Progenitor cell of endocrine pancreas (in vitro differentiated cells): ENCODE data around the gene CCL5. TPM values are rescaled to one million over a fixed set of nuclear protein-coding genes. Genes with fewer than 3 reads are reported as not detected.

Experiments
- DNase-seq: peaks from one replicate; pipeline ENCODE4 v3.0.0; 2021; ENCODE audit warnings: low spot score; ENCODE audit not compliant: unreplicated experiment
- H3K27ac Mint-ChIP-seq: 2 replicates; pipeline ENCODE4 v1.8.0; 2021; ENCODE audit warnings: mild to moderate bottlenecking, moderate library complexity, mixed read lengths
- H3K27me3 Mint-ChIP-seq: 2 replicates; pipeline ENCODE4 v1.8.0; 2021; ENCODE audit warnings: mixed read lengths
- H3K36me3 Mint-ChIP-seq: 2 replicates; pipeline ENCODE4 v1.8.0; 2022; ENCODE audit warnings: mixed read lengths; ENCODE audit not compliant: insufficient read depth
- H3K4me1 Mint-ChIP-seq: 2 replicates; pipeline ENCODE4 v1.8.0; 2021; ENCODE audit warnings: low read depth, mixed read lengths
- H3K4me3 Mint-ChIP-seq: 2 replicates; pipeline ENCODE4 v1.8.0; 2021; ENCODE audit warnings: low read depth, mild to moderate bottlenecking, moderate library complexity, mixed read lengths
- H3K9me3 Mint-ChIP-seq: 2 replicates; pipeline ENCODE4 v1.8.0; 2021; ENCODE audit warnings: low read depth, mixed read lengths
- CTCF ChIP-seq: fragments of 200-600 bp; sonication (generic); IDR thresholded peaks from one replicate; pipeline ENCODE4 v1.5.0; 2021; ENCODE audit warnings: antibody characterized with exemption, mild to moderate bottlenecking; ENCODE audit not compliant: unreplicated experiment
- total RNA-seq: library from RNA; stranded (reverse); gene quantifications from 2 replicates; pipeline ENCODE4 v1.2.1, GENCODE V29; 2021

CCL5 gene
- total RNA-seq, 1 donor from 2014 or later: not detected

- H3K27ac Mint-ChIP-seq: no peak overlapping the region
- H3K27me3 Mint-ChIP-seq: no peaks in the 10 kb centered on the region
- H3K4me3 Mint-ChIP-seq: no peak overlapping the region
- no peak for DNase-seq
- no peak for TF ChIP-seq CTCF
- H3K36me3 Mint-ChIP-seq: peaks cover 4% of the 10 kb centered on the region
- H3K9me3 Mint-ChIP-seq: peaks cover 5% of the 10 kb centered on the region
- no peaks in the 10 kb centered on the region for H3K4me1 Mint-ChIP-seq
Measured at GRCh38 chr17:35917519-35918213, 37.5 kb upstream of the CCL5 start.

GRCh38 chr17:35915153-35915964 is 35.2 kb upstream of the CCL5 start:
- H3K4me1 Mint-ChIP-seq: no peaks in the 10 kb centered on the region
- peaks cover 8% of the 10 kb centered on the region for H3K9me3 Mint-ChIP-seq
- no peaks in the 10 kb centered on the region for H3K27me3 Mint-ChIP-seq
- peaks cover 4% of the 10 kb centered on the region for H3K36me3 Mint-ChIP-seq
- H3K27ac Mint-ChIP-seq: no peak overlapping the region
- no peak for DNase-seq
- no peak overlapping the region for H3K4me3 Mint-ChIP-seq
- no peak for TF ChIP-seq CTCF

- H3K9me3 Mint-ChIP-seq: peaks cover 8% of the 10 kb centered on the region
Measured at GRCh38 chr17:35914354-35914753, 34.2 kb upstream of the CCL5 start.

GRCh38 chr17:35913609-35914008 is 33.4 kb upstream of the CCL5 start:
- peaks cover 2% of the 10 kb centered on the region for H3K36me3 Mint-ChIP-seq
- H3K9me3 Mint-ChIP-seq: peaks cover 8% of the 10 kb centered on the region
- H3K27me3 Mint-ChIP-seq: no peaks in the 10 kb centered on the region
- no peak for TF ChIP-seq CTCF
- DNase-seq: no peak
- no peak overlapping the region for H3K4me3 Mint-ChIP-seq
- no peak overlapping the region for H3K27ac Mint-ChIP-seq
- H3K4me1 Mint-ChIP-seq: no peaks in the 10 kb centered on the region

More at GRCh38 chr17:35914354-35914753, 34.2 kb upstream of the CCL5 start:
- no peaks in the 10 kb centered on the region for H3K4me1 Mint-ChIP-seq
- no peak overlapping the region for H3K27ac Mint-ChIP-seq
- H3K36me3 Mint-ChIP-seq: peaks cover 2% of the 10 kb centered on the region
- no peak overlapping the region for H3K4me3 Mint-ChIP-seq
- H3K27me3 Mint-ChIP-seq: no peaks in the 10 kb centered on the region
- no peak for TF ChIP-seq CTCF
- DNase-seq: no peak

GRCh38 chr17:35912942-35913341 is 32.8 kb upstream of the CCL5 start:
- H3K4me3 Mint-ChIP-seq: no peak overlapping the region
- peaks cover 2% of the 10 kb centered on the region for H3K36me3 Mint-ChIP-seq
- no peak for DNase-seq
- TF ChIP-seq CTCF: no peak
- H3K9me3 Mint-ChIP-seq: peaks cover 8% of the 10 kb centered on the region
- no peak overlapping the region for H3K27ac Mint-ChIP-seq
- no peaks in the 10 kb centered on the region for H3K4me1 Mint-ChIP-seq
- H3K27me3 Mint-ChIP-seq: peaks cover 2% of the 10 kb centered on the region
